Neural crest cell (in vitro differentiated cells): ENCODE data around the gene SIX2. TPM values are rescaled to one million over a fixed set of nuclear protein-coding genes. Genes with fewer than 3 reads are reported as not detected.

ENCODE experiments used
- DNase-seq: peaks from one replicate; pipeline ENCODE4 v3.0.0; 2021; ENCODE audit warnings: low read depth, mixed read lengths, low spot score
- H3K27ac Mint-ChIP-seq: one replicate; pipeline ENCODE4 v1.8.0; 2021; ENCODE audit warnings: mild to moderate bottlenecking, mixed read lengths; ENCODE audit not compliant: unreplicated experiment
- H3K27me3 Mint-ChIP-seq: 2 replicates; pipeline ENCODE4 v1.8.0; 2021; ENCODE audit warnings: low read depth, mild to moderate bottlenecking, mixed read lengths
- H3K36me3 Mint-ChIP-seq: 2 replicates; pipeline ENCODE4 v1.8.0; 2021; ENCODE audit warnings: low read depth, mild to moderate bottlenecking, mixed read lengths
- H3K4me1 Mint-ChIP-seq: 2 replicates; pipeline ENCODE4 v1.8.0; 2021; ENCODE audit warnings: mixed read lengths
- H3K4me3 Mint-ChIP-seq: one replicate; pipeline ENCODE4 v1.8.0; 2021; ENCODE audit warnings: mild to moderate bottlenecking, mixed read lengths
- H3K9me3 Mint-ChIP-seq: 2 replicates; pipeline ENCODE4 v1.8.0; 2021; ENCODE audit warnings: mixed read lengths
- CTCF ChIP-seq: fragments of 200-600 bp; sonication (generic); conservative IDR thresholded peaks from 2 replicates; pipeline ENCODE4 v1.5.0; 2021; ENCODE audit warnings: antibody characterized with exemption, mild to moderate bottlenecking
- total RNA-seq: library from RNA; stranded (reverse); gene quantifications from 2 replicates; pipeline ENCODE4 v1.2.1, GENCODE V29; 2021

Gene SIX2
- total RNA-seq, 1 donor from 2014 or later = 0.14 TPM

DNA sequence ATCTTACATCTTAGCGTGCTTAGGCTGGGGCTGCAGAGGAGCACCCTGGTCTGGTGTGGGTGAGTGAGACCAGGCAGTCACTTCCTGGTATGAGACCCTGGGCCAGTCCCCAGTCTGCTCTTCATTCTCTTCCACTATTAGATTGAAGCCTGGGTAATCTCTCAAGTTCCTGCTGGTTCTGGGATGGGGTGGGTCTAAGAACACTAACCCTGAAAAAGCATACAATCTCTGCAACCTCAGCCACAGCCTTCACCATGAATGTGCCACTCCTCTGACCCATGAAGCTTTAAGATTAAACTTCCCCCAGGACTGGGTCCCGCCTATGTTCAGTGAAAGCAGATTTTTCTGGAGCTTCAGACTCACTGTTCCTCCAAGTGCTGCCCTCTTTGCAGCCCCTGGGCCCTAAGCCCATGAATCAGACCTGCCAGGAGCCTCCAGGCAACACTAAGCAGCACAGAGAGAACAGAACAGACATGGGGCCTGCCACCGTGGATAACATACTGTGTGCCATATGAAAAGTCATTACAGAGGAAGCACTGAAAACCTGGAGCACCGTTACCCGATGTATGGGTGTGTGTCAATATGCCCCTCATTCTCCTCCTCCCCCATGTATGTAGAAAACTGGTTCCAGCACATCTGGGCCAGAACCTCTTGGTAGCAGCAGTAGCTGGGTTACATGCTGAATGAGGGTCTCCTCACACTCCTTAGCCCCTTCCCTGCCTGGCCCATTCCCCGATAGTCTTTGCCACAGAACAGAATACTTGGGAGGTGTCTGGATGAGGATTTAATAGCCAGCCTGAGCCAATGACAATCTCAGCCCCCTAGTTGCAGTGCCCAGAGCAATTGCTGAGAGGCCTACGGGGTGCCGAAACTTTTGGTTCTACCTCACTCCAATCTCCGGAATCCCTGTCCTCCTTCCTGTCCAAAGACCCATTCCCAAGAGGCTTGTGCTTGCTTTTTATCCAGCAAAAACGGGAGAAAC, 2.7 kb upstream of the SIX2 start:
- H3K4me1 Mint-ChIP-seq = peaks cover 27% of the 10 kb centered on the region
- peaks cover 93% of the 10 kb centered on the region for H3K27me3 Mint-ChIP-seq
- DNase-seq = no peak
- peak overlapping the region; percentile 70 for H3K4me3 Mint-ChIP-seq
- no peaks in the 10 kb centered on the region for H3K36me3 Mint-ChIP-seq
- no peak overlapping the region for H3K27ac Mint-ChIP-seq
- TF ChIP-seq CTCF = no peak
- no peaks in the 10 kb centered on the region for H3K9me3 Mint-ChIP-seq

- Mint-ChIP-seq H3K9me3 (no peaks in the 10 kb centered on the region), H3K4me3 (peak overlapping the region; percentile 84), H3K27me3 (peaks cover 93% of the 10 kb centered on the region), H3K4me1 (peaks cover 27% of the 10 kb centered on the region), H3K27ac (no peak overlapping the region), H3K36me3 (no peaks in the 10 kb centered on the region)
- TF ChIP-seq CTCF = no peak
- DNase-seq = no peak
Observed at GRCh38 chr2:45011121-45011520, 1.9 kb upstream of the SIX2 start.

DNA sequence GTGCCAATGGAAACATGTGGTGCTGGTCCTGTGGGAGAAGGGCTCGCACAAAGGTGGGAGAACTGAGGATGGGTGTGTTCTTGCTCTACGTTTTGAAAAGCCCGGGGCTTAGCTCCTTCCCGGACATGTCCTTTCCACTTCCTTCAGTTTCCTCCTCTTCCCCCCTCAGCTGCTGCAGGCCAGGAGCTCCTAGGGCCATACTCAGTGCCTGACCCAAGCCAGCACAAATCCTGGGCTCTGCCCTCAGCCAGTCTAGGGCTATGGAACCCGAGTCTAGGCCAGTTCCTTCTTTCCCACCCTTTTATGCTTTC, 1.4 kb upstream of the SIX2 start:
- Mint-ChIP-seq H3K4me1 (peaks cover 27% of the 10 kb centered on the region), H3K4me3 (peak overlapping the region; percentile 84), H3K9me3 (no peaks in the 10 kb centered on the region), H3K27me3 (peaks cover 93% of the 10 kb centered on the region), H3K27ac (no peak overlapping the region), H3K36me3 (no peaks in the 10 kb centered on the region)
- DNase-seq = no peak
- TF ChIP-seq CTCF = no peak

DNA sequence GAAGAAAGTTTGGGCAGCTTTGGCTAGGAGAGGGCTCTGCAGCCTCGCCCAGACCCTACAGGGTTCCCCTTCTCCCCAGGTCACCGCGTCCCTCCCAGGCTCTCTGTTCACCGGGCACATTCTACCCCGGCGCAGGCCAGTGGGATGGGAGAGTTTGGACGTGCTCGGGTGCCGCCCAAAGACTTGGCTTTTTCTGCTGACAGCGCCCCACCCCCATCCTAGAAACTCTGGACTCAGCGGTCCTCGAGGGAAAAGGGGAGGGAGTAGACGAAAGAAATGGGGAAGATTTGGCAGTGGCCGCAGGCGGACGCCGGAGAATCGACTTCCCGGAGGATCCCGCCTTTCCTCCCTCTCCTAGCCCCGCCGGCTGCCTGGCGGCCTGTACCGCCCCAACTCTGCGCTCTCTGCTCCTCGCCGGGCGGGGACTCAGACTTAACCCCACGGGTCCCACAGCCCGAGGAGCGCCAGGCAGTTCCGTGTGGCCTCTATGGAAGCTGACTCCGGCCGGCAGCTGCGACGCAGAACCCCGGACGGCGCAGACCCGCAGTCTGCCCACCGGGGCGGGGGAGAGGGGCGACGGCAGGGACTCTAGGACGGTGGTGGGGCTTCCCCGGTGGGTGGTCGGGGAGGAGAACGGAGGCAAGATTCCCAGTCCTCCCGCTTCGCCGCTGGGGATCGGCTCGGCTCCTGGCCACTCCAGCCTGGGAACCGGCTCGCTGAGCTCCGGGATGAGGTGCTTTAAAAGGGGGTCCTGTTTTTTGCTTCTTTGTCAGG, 863 bp upstream of the SIX2 start:
- TF ChIP-seq CTCF = no peak
- peak; percentile 34 for DNase-seq
- H3K4me1 Mint-ChIP-seq = peaks cover 27% of the 10 kb centered on the region
- peaks cover 93% of the 10 kb centered on the region for H3K27me3 Mint-ChIP-seq
- no peaks in the 10 kb centered on the region for H3K9me3 Mint-ChIP-seq
- H3K27ac Mint-ChIP-seq = no peak overlapping the region
- peak overlapping the region; percentile 84 for H3K4me3 Mint-ChIP-seq
- no peaks in the 10 kb centered on the region for H3K36me3 Mint-ChIP-seq

GRCh38 chr2:45008296-45009129, 739 bp downstream of the SIX2 start:
- Mint-ChIP-seq H3K27me3 (peaks cover 99% of the 10 kb centered on the region), H3K9me3 (no peaks in the 10 kb centered on the region), H3K4me3 (peak overlapping the region; percentile 70), H3K4me1 (peaks cover 24% of the 10 kb centered on the region), H3K27ac (no peak overlapping the region), H3K36me3 (no peaks in the 10 kb centered on the region)
- no peak for TF ChIP-seq CTCF
- no peak for DNase-seq
